SU-DHL-6 (cell line): ENCODE data around the gene CD1E.

Experiments
- EZH2phosphoT487 ChIP-seq: fragments of 200-600 bp; sonication (generic), shearing (Covaris generic); conservative IDR thresholded peaks from 2 replicates; pipeline ENCODE4 v1.6.1; 2018; ENCODE audit warnings: mild to moderate bottlenecking, antibody characterized with exemption, low read length, moderate library complexity, mixed read lengths
- TF ChIP-seq, protein P1 (sequence below): fragments of 200-600 bp; sonication (generic); IDR thresholded peaks from one replicate; pipeline ENCODE4 v1.5.1; 2017; ENCODE audit warnings: antibody characterized with exemption, mild to moderate bottlenecking, low read length, moderate library complexity; ENCODE audit not compliant: insufficient read depth, poor library complexity, severe bottlenecking

GRCh38 chr1:158391099-158391498 is 37.4 kb downstream of the CD1E start:
- TF ChIP-seq, protein P1, sequence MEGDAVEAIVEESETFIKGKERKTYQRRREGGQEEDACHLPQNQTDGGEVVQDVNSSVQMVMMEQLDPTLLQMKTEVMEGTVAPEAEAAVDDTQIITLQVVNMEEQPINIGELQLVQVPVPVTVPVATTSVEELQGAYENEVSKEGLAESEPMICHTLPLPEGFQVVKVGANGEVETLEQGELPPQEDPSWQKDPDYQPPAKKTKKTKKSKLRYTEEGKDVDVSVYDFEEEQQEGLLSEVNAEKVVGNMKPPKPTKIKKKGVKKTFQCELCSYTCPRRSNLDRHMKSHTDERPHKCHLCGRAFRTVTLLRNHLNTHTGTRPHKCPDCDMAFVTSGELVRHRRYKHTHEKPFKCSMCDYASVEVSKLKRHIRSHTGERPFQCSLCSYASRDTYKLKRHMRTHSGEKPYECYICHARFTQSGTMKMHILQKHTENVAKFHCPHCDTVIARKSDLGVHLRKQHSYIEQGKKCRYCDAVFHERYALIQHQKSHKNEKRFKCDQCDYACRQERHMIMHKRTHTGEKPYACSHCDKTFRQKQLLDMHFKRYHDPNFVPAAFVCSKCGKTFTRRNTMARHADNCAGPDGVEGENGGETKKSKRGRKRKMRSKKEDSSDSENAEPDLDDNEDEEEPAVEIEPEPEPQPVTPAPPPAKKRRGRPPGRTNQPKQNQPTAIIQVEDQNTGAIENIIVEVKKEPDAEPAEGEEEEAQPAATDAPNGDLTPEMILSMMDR: no peak
- no peak for TF ChIP-seq EZH2phosphoT487
